HEK293T (cell line): ENCODE data around the gene CCNI2.

Experiments used
- L3MBTL2 ChIP-seq: fragments of 450-650 bp; conservative IDR thresholded peaks from 2 replicates; pipeline ENCODE4 v1.6.1; 2016; ENCODE audit warnings: mild to moderate bottlenecking
- SP1 ChIP-seq: fragments of 450-650 bp; IDR thresholded peaks from 2 replicates; pipeline ENCODE4 v1.6.1; 2017
- TF ChIP-seq, protein P1 (sequence below): fragments of 450-650 bp; IDR thresholded peaks from 2 replicates; pipeline ENCODE4 v1.6.1; 2016

DNA sequence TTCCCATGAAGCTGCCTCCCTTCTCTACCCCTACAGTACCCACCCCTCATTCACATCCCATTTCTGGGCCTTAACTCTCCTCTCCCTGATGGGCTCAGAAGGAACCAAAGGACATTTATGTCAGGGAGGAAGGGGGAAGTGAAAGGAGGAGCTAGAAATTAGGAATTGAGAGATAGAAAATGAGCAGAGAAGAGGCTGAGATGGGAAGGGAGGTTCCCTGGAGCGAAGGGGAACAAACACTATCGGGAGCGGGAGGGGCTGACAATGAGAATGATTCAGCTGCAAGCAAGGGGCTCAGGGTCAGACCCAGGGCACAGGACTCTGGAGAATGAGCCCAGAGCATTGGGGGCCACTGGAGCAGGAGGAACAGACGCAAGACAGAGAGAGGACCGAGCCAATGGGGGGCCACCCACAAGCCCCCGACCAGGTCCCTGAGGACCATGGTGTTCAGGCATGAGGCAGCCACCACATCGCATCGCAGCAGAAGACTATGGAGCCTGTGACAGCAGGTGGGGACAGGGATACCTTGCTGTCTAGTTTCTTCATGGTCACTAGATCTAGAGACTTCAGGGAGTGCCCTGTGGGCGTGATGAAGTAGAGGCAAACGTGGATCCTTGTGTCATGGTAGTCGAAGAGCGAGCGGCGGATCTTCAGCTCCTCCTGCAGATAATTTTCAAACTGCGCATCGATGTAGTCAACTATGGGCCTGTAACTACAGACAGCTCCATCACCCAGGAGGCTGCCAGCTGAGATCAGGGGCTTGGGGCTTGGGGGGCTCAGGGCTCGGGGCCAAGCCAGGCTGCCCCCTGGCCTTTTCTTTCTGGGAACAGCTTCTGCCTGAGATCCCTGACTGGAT is 16.2 kb downstream of the CCNI2 start:
- TF ChIP-seq, protein P1, sequence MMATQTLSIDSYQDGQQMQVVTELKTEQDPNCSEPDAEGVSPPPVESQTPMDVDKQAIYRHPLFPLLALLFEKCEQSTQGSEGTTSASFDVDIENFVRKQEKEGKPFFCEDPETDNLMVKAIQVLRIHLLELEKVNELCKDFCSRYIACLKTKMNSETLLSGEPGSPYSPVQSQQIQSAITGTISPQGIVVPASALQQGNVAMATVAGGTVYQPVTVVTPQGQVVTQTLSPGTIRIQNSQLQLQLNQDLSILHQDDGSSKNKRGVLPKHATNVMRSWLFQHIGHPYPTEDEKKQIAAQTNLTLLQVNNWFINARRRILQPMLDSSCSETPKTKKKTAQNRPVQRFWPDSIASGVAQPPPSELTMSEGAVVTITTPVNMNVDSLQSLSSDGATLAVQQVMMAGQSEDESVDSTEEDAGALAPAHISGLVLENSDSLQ, result no peak
- no peak for TF ChIP-seq SP1
- no peak for TF ChIP-seq L3MBTL2
